Bone marrow (tissue), 2 donors: ENCODE results near the gene KLK3.
A peak's percentile ranks its signal among the peaks of the same experiment; 100 is the strongest.
"Not testable (repeated sequence)": the region's sequence is repeated elsewhere in the genome, so short reads cannot be mapped to it uniquely, and the experiment has no call there.

Source experiments
- DNase-seq, 2 donors: peaks; one replicate each; lab custom pipeline; 2025; lab: John Stamatoyannopoulos, UW

Gene KLK3

GRCh38 chr19:50854636-50855410 lies at the start of gene KLK3:
Gene KLK3, plus strand, starts transcription at chr19:50854915. Its CDS starts 41 bp downstream, at chr19:50854956.
- DNase-seq = no peak

GRCh38 chr19:50808856-50809255 lies 45.9 kb upstream of the KLK3 start:
- no peak for DNase-seq

GRCh38 chr19:50811622-50812238 lies 43.0 kb upstream of the KLK3 start:
- not testable (repeated sequence) for DNase-seq

- no peak for DNase-seq
Measured at GRCh38 chr19:50812474-50812873, 42.2 kb upstream of the KLK3 start.

- DNase-seq = no peak
Measured at GRCh38 chr19:50814883-50815282, 39.8 kb upstream of the KLK3 start.

GRCh38 chr19:50815439-50815838 lies 39.3 kb upstream of the KLK3 start:
- DNase-seq = no peak

GRCh38 chr19:50817941-50818858 lies 36.5 kb upstream of the KLK3 start:
- peak in 1 of 2 donors; percentile 19 for DNase-seq

GRCh38 chr19:50818859-50819472 lies 35.7 kb upstream of the KLK3 start:
- DNase-seq = no peak

- DNase-seq = no peak
Measured at GRCh38 chr19:50819636-50820035, 35.1 kb upstream of the KLK3 start.

GRCh38 chr19:50820086-50820485 lies 34.6 kb upstream of the KLK3 start:
- no peak for DNase-seq

- DNase-seq = no peak
Measured at GRCh38 chr19:50820549-50821247, 34.0 kb upstream of the KLK3 start.

GRCh38 chr19:50821248-50821612 lies 33.5 kb upstream of the KLK3 start:
- DNase-seq = no peak

GRCh38 chr19:50821622-50822021 lies 33.1 kb upstream of the KLK3 start:
- DNase-seq = no peak

GRCh38 chr19:50822661-50823208 lies 32.0 kb upstream of the KLK3 start:
- no peak for DNase-seq

- no peak for DNase-seq
Measured at GRCh38 chr19:50823389-50824042, 31.2 kb upstream of the KLK3 start, which contains the start of gene KLK1. Gene KLK1, minus strand, starts transcription at chr19:50823787. Its CDS starts 39 bp downstream, at chr19:50823748.

- no peak for DNase-seq
Measured at GRCh38 chr19:50826492-50827240, 28.0 kb upstream of the KLK3 start.

GRCh38 chr19:50827476-50827875 lies 27.2 kb upstream of the KLK3 start:
- DNase-seq = no peak

GRCh38 chr19:50829801-50830200 lies 24.9 kb upstream of the KLK3 start:
- no peak for DNase-seq

GRCh38 chr19:50830266-50831025 lies 24.3 kb upstream of the KLK3 start:
- DNase-seq = no peak
